ENCODE measurements around the gene EIF4B.

EIF4B gene

GRCh38 chr12:53068811-53069585, 62.7 kb downstream of the EIF4B start:
- no peak for DNase-seq (ENCODE audit: low read depth)

GRCh38 chr12:53069621-53070410, 63.6 kb downstream of the EIF4B start:
- no peak for DNase-seq (ENCODE audit: low read depth)

GRCh38 chr12:53070877-53071492, 64.7 kb downstream of the EIF4B start:
- DNase-seq (ENCODE audit: low read depth), result no peak

GRCh38 chr12:53071591-53072551, 65.6 kb downstream of the EIF4B start:
- DNase-seq (ENCODE audit: low read depth), result no peak

GRCh38 chr12:53073881-53074280, 67.6 kb downstream of the EIF4B start:
- no peak for DNase-seq (ENCODE audit: low read depth)

- DNase-seq (ENCODE audit: low read depth), result no peak
These were observed 68.2 kb downstream of the EIF4B start for GRCh38 chr12:53074283-53074998.

- DNase-seq (ENCODE audit: low read depth), result no peak
These were observed 68.7 kb downstream of the EIF4B start for GRCh38 chr12:53074999-53075370.

- no peak for DNase-seq (ENCODE audit: low read depth)
These were observed 70.2 kb downstream of the EIF4B start for GRCh38 chr12:53076461-53076860.

GRCh38 chr12:53077030-53077429, 70.8 kb downstream of the EIF4B start:
- no peak for DNase-seq (ENCODE audit: low read depth)

- DNase-seq (ENCODE audit: low read depth), result no peak
These were observed 72.4 kb downstream of the EIF4B start for GRCh38 chr12:53078425-53079225.

GRCh38 chr12:53079226-53080117, 73.2 kb downstream of the EIF4B start, which contains the start of gene SPRYD3:
Gene SPRYD3, minus strand, starts transcription at chr12:53079390. Its CDS starts 57 bp downstream, at chr12:53079333.
- DNase-seq (ENCODE audit: low read depth), result peak; percentile 88

GRCh38 chr12:53082637-53083175, 76.5 kb downstream of the EIF4B start:
- DNase-seq (ENCODE audit: low read depth), result no peak

- DNase-seq (ENCODE audit: low read depth), result no peak
These were observed 80.1 kb downstream of the EIF4B start for GRCh38 chr12:53086361-53086760.

- no peak for DNase-seq (ENCODE audit: low read depth)
These were observed 83.8 kb downstream of the EIF4B start for GRCh38 chr12:53090105-53090504.

- no peak for DNase-seq (ENCODE audit: low read depth)
These were observed 84.3 kb downstream of the EIF4B start for GRCh38 chr12:53090554-53090953.

GRCh38 chr12:53091756-53092155, 85.5 kb downstream of the EIF4B start:
- DNase-seq (ENCODE audit: low read depth), result no peak

Measured in GM04503 (cell line).